GM12878 (cell line): ENCODE results near the gene WIPF1. TPM values are rescaled to one million over a fixed set of nuclear protein-coding genes. Genes with fewer than 3 reads are reported as not detected.

Experiments used
- ATAC-seq: fragments of 200-7000 bp; cut with Tn5 transposase; 3 replicates; pipeline ENCODE4 v1.9.1; 2020; ENCODE audit warnings: mild to moderate bottlenecking, moderate library complexity
- BruUV-seq: library from RNA; stranded (reverse); fragments of 400-500 nt; replicated peaks from 2 replicates; lab custom pipeline; 2021; lab: Mats Ljungman, UMichigan
- CTCF ChIA-PET: fragments of 300-600 bp; sonication (Branson Sonifier 250); formaldehyde crosslinking; extraction: SDS; loops from one replicate; lab custom pipeline; 2021; ENCODE audit warnings: inconsistent platforms; lab: Yijun Ruan, JAX
- POLR2A ChIA-PET: fragments of 350-600 bp; formaldehyde crosslinking; extraction: SDS; loops from one replicate; lab custom pipeline; 2021; ENCODE audit warnings: inconsistent platforms; lab: Charles Lee
- RAD21 ChIA-PET: fragments of 300-600 bp; sonication (Branson Sonifier 250); formaldehyde crosslinking; loops from one replicate; lab custom pipeline; 2023; ENCODE audit warnings: antibody characterized with exemption; ENCODE audit not compliant: unreplicated experiment; lab: Charles Lee
- SMC1A ChIA-PET: fragments of 300-600 bp; sonication (Branson Sonifier 250); formaldehyde crosslinking; loops from one replicate; lab custom pipeline; 2023; ENCODE audit not compliant: unreplicated experiment, uncharacterized antibody; lab: Charles Lee
- DNase-seq: peaks from one replicate; pipeline ENCODE4 v3.0.0-alpha.2; 2011; ENCODE audit warnings: low read depth, low spot score
- FAIRE-seq: peaks from 3 replicates; lab custom pipeline; 2011; peaks lifted over from hg19 to GRCh38; lab: Jason Lieb, UNC
- H2AFZ ChIP-seq: 2 replicates; pipeline ENCODE4 v1.6.0; 2011; ENCODE audit warnings: low read depth, low read length, control low read depth; ENCODE audit not compliant: control insufficient read depth
- H3K27ac ChIP-seq: 2 replicates; pipeline ENCODE4 v1.5.1; 2011; ENCODE audit warnings: control low read depth; ENCODE audit not compliant: control insufficient read depth, insufficient read depth
- H3K27me3 ChIP-seq, 2 experiments: replicated peaks in 1 of 2; 2 replicates each; pipeline versions ENCODE4 v1.6.0 to v1.6.1; 2011; ENCODE audit warnings: low read length in 1 of 2; ENCODE audit not compliant: control insufficient read depth in 2 of 2, insufficient read depth in 2 of 2
- H3K36me3 ChIP-seq, 2 experiments: 2 replicates each; pipeline ENCODE4 v1.5.1; 2011; ENCODE audit warnings: low read length in 1 of 2; ENCODE audit not compliant: control insufficient read depth in 2 of 2, insufficient read depth in 2 of 2
- H3K4me1 ChIP-seq: 2 replicates; pipeline ENCODE4 v1.6.1; 2011; ENCODE audit warnings: mild to moderate bottlenecking, low read length, moderate library complexity, mixed read lengths; ENCODE audit not compliant: control insufficient read depth, insufficient read depth
- H3K4me2 ChIP-seq: 2 replicates; pipeline ENCODE4 v1.6.0; 2011; ENCODE audit warnings: control low read depth; ENCODE audit not compliant: control insufficient read depth, insufficient read depth
- H3K4me3 ChIP-seq: fragments of 200-600 bp; sonication (generic); 2 replicates; pipeline ENCODE4 v1.5.1; 2016
- H3K79me2 ChIP-seq: 2 replicates; pipeline ENCODE4 v1.6.0; 2011; ENCODE audit warnings: low read length; ENCODE audit not compliant: control insufficient read depth, insufficient read depth
- H3K9ac ChIP-seq: 2 replicates; pipeline ENCODE4 v1.8.0; 2011; ENCODE audit warnings: low read length, control low read depth, mixed read lengths; ENCODE audit not compliant: control insufficient read depth, insufficient read depth
- H3K9me3 ChIP-seq: replicated peaks from 3 replicates; pipeline ENCODE4 v1.5.1; 2011; ENCODE audit warnings: mild to moderate bottlenecking, low read length; ENCODE audit not compliant: control insufficient read depth, insufficient read depth
- H4K20me1 ChIP-seq: 2 replicates; pipeline ENCODE4 v1.6.0; 2011; ENCODE audit not compliant: control insufficient read depth, insufficient read depth
- FOXK2 ChIP-seq: fragments of 450-650 bp; IDR thresholded peaks from 2 replicates; pipeline ENCODE4 v1.6.1; 2017; ENCODE audit warnings: mild to moderate bottlenecking, moderate library complexity
- MTA2 ChIP-seq: fragments of 450-650 bp; IDR thresholded peaks from 2 replicates; pipeline ENCODE4 v1.6.1; 2016; ENCODE audit warnings: low read depth, mild to moderate bottlenecking, moderate library complexity
- RAD21 ChIP-seq: IDR thresholded peaks from 2 replicates; pipeline ENCODE4 v1.6.1; 2011; ENCODE audit warnings: mild to moderate bottlenecking, low read depth, low read length, moderate library complexity; ENCODE audit not compliant: insufficient read depth
- SMC3 ChIP-seq: IDR thresholded peaks from 2 replicates; pipeline ENCODE4 v1.6.1; 2011; ENCODE audit warnings: low read length, improper control_type of control experiment, borderline replicate concordance
- WGBS: methylation state at CpG from one replicate; pipeline ENCODE4 v1.1.6; 2016; ENCODE audit warnings: low lambda C conversion rate; ENCODE audit not compliant: insufficient replicate concordance, insufficient coverage; ENCODE audit errors: missing lambda C conversion rate; 5-methylcytosine and 5-hydroxymethylcytosine counted together
- in situ Hi-C: fragments of 300-500 bp; cut with MboI; formaldehyde crosslinking; loops from 9 replicates; pipeline ENCODE4 v1.14.3; 2018; ENCODE audit warnings: mixed read lengths
- intact Hi-C: fragments of 100-400 bp; cut with micrococcal nuclease; formaldehyde crosslinking; loops from one replicate; pipeline ENCODE4 v1.14.2; 2022; ENCODE audit not compliant: unreplicated experiment
- polyA plus RNA-seq, 11 experiments: library from polyadenylated mRNA; depleted of rRNA in 4 of 11; unstranded in 6 of 11; stranded (reverse) in 5 of 11; fragments of >200 nt; fragmentation: Nextera tagmentation in 4 of 11; fragmentation: Illumina TruSeq in 1 of 11; extraction: Ambion mirVana in 4 of 11; extraction: Trizol in 1 of 11; gene quantifications; 1 replicate in 1 of 11; 2 replicates in 10 of 11; pipeline versions ENCODE4 v1.2.1 to v1.2.3, GENCODE V29; 2011 to 2016; ENCODE audit warnings: inconsistent platforms in 2 of 11, missing spikeins in 2 of 11, low read depth in 1 of 11
- total RNA-seq, 4 experiments: library from RNA; depleted of rRNA in 3 of 4; stranded (reverse); fragments of >200 nt in 3 of 4; fragmentation: Illumina TruSeq in 1 of 4; extraction: Trizol in 1 of 4; gene quantifications; 2 replicates each; pipeline versions ENCODE4 v1.2.1 to v1.2.3, GENCODE V29; 2013 to 2021
- TF ChIP-seq, protein P1 (sequence below): IDR thresholded peaks from 2 replicates; pipeline ENCODE4 v1.6.1; 2012; ENCODE audit warnings: mild to moderate bottlenecking, low read depth, low read length
- TF ChIP-seq, protein P2 (sequence below): fragments of 450-650 bp; IDR thresholded peaks from 2 replicates; pipeline ENCODE4 v1.6.1; 2016; ENCODE audit warnings: mild to moderate bottlenecking, moderate library complexity, borderline replicate concordance
- TF ChIP-seq, protein P3 (sequence below): fragments of 450-650 bp; IDR thresholded peaks from 2 replicates; pipeline ENCODE4 v1.6.1; 2017; ENCODE audit warnings: low read depth, mild to moderate bottlenecking, moderate library complexity

The WIPF1 gene
- total and polyA plus RNA-seq, 10 of the 15 experiments (the other 5 are each of a cell fraction or from before 2014, with no cell fraction given): 23.1 to 188 (median 68.9) TPM

DNA sequence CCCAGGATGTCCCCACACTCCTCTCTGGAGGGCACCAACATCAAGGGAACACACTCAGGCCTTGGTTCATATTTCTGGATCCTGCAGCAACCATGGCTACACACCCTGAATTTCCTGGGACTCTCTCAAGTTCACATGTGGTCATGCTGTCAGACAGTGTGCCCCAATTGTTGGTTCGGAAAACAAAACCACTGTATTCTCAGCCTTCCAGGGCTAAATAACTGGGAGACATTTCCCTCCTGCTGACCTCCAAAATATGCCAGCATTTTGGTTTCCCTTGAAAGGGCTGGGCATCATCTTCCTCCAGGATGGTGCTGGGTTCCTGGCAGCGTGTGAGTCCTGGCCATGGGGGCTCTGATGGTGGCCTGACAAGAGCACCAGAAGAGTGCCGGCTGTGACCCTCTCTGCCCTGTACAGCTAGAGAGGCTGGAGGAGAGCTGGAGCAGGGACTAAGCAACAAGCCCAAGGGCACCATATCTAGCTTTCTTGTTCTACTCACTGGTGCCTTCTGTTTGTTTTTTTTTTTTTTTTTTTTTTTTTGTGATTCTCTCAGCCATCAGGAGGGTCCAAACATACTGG, 37.5 kb upstream of the WIPF1 start:
- peak overlapping the region; percentile 79; the same call in 1 of the 2 replicates for H3K9ac ChIP-seq
- in situ Hi-C loops: no loop called here

More for the DNA sequence above, 37.5 kb upstream of the WIPF1 start:
- ChIA-PET RAD21 (interaction anchor here (0.6 to 5.5 kb wide), 13 partner anchors 12 to 175 kb away, joined by 3 to 137 read pairs (median 6); partner anchors contain the start of gene WIPF1), POLR2A (interaction anchor here (0.6 to 4.6 kb wide), 22 partner anchors 9 to 1346 kb away, joined by 3 to 72 read pairs (median 5); partner anchors contain the start of gene WIPF1), CTCF (interaction anchor here (0.7 to 6.8 kb wide), 15 partner anchors 11 to 172 kb away, joined by 3 to 76 read pairs (median 9); partner anchors contain the start of gene WIPF1), SMC1A (interaction anchor here (0.6 to 16.0 kb wide), 11 partner anchors 10 to 298 kb away, joined by 3 to 512 read pairs (median 7); partner anchors contain the start of gene WIPF1)
- no peak for FAIRE-seq
- no TSS peak for BruUV-seq
- Histone ChIP-seq H3K79me2 (peaks cover 40% of the 10 kb centered on the region), H3K9me3 (no peaks in the 10 kb centered on the region), H3K4me3 (peak overlapping the region; percentile 84; the same call in 1 of the 2 replicates), H3K4me2 (peak overlapping the region; percentile 100), H3K36me3 (no peaks in the 10 kb centered on the region), H3K4me1 (peaks cover 22% of the 10 kb centered on the region), H2AFZ (peak overlapping the region; percentile 82), H4K20me1 (no peaks in the 10 kb centered on the region), H3K27me3 (no peaks in the 10 kb centered on the region), H3K27ac (peak overlapping the region; percentile 91)
- 93% methylated on average over 3 of the region's 3 CpGs for WGBS
- TF ChIP-seq, protein P1, sequence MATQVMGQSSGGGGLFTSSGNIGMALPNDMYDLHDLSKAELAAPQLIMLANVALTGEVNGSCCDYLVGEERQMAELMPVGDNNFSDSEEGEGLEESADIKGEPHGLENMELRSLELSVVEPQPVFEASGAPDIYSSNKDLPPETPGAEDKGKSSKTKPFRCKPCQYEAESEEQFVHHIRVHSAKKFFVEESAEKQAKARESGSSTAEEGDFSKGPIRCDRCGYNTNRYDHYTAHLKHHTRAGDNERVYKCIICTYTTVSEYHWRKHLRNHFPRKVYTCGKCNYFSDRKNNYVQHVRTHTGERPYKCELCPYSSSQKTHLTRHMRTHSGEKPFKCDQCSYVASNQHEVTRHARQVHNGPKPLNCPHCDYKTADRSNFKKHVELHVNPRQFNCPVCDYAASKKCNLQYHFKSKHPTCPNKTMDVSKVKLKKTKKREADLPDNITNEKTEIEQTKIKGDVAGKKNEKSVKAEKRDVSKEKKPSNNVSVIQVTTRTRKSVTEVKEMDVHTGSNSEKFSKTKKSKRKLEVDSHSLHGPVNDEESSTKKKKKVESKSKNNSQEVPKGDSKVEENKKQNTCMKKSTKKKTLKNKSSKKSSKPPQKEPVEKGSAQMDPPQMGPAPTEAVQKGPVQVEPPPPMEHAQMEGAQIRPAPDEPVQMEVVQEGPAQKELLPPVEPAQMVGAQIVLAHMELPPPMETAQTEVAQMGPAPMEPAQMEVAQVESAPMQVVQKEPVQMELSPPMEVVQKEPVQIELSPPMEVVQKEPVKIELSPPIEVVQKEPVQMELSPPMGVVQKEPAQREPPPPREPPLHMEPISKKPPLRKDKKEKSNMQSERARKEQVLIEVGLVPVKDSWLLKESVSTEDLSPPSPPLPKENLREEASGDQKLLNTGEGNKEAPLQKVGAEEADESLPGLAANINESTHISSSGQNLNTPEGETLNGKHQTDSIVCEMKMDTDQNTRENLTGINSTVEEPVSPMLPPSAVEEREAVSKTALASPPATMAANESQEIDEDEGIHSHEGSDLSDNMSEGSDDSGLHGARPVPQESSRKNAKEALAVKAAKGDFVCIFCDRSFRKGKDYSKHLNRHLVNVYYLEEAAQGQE: no peak
- TF ChIP-seq RAD21 (peak; percentile 47), FOXK2 (no peak), SMC3 (peak; percentile 38; the same call in 1 of the 2 replicates), MTA2 (no peak)
- TF ChIP-seq, protein P2, sequence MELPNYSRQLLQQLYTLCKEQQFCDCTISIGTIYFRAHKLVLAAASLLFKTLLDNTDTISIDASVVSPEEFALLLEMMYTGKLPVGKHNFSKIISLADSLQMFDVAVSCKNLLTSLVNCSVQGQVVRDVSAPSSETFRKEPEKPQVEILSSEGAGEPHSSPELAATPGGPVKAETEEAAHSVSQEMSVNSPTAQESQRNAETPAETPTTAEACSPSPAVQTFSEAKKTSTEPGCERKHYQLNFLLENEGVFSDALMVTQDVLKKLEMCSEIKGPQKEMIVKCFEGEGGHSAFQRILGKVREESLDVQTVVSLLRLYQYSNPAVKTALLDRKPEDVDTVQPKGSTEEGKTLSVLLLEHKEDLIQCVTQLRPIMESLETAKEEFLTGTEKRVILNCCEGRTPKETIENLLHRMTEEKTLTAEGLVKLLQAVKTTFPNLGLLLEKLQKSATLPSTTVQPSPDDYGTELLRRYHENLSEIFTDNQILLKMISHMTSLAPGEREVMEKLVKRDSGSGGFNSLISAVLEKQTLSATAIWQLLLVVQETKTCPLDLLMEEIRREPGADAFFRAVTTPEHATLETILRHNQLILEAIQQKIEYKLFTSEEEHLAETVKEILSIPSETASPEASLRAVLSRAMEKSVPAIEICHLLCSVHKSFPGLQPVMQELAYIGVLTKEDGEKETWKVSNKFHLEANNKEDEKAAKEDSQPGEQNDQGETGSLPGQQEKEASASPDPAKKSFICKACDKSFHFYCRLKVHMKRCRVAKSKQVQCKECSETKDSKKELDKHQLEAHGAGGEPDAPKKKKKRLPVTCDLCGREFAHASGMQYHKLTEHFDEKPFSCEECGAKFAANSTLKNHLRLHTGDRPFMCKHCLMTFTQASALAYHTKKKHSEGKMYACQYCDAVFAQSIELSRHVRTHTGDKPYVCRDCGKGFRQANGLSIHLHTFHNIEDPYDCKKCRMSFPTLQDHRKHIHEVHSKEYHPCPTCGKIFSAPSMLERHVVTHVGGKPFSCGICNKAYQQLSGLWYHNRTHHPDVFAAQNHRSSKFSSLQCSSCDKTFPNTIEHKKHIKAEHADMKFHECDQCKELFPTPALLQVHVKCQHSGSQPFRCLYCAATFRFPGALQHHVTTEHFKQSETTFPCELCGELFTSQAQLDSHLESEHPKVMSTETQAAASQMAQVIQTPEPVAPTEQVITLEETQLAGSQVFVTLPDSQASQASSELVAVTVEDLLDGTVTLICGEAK: no peak
- TF ChIP-seq, protein P3, sequence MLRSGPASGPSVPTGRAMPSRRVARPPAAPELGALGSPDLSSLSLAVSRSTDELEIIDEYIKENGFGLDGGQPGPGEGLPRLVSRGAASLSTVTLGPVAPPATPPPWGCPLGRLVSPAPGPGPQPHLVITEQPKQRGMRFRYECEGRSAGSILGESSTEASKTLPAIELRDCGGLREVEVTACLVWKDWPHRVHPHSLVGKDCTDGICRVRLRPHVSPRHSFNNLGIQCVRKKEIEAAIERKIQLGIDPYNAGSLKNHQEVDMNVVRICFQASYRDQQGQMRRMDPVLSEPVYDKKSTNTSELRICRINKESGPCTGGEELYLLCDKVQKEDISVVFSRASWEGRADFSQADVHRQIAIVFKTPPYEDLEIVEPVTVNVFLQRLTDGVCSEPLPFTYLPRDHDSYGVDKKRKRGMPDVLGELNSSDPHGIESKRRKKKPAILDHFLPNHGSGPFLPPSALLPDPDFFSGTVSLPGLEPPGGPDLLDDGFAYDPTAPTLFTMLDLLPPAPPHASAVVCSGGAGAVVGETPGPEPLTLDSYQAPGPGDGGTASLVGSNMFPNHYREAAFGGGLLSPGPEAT: no peak
- no peak for DNase-seq
- intact Hi-C loops: loop anchor here (2.0 kb wide), 1 partner anchor 48 kb away; no protein-coding TSS in a partner anchor
- ATAC-seq: peak; percentile 3; the same call in 1 of the 3 replicates
